GM12872 (cell line): ENCODE results near the gene DICER1.

Experiments used
- CTCF ChIP-seq: IDR thresholded peaks from 3 replicates; pipeline ENCODE4 v1.5.1; 2011; ENCODE audit warnings: low read depth, mild to moderate bottlenecking, low read length, moderate library complexity; ENCODE audit not compliant: insufficient read depth

DICER1 gene

GRCh38 chr14:95164506-95164905 is 7.2 kb upstream of the DICER1 start:
- no peak for TF ChIP-seq CTCF

- no peak for TF ChIP-seq CTCF
Observed at GRCh38 chr14:95163666-95164065, 6.3 kb upstream of the DICER1 start.

- TF ChIP-seq CTCF: no peak
Observed at GRCh38 chr14:95163132-95163531, 5.8 kb upstream of the DICER1 start.

GRCh38 chr14:95162641-95163040 is 5.3 kb upstream of the DICER1 start:
- no peak for TF ChIP-seq CTCF

GRCh38 chr14:95157048-95157326 is 342 bp downstream of the DICER1 start:
- no peak for TF ChIP-seq CTCF

GRCh38 chr14:95156161-95157047 is 925 bp downstream of the DICER1 start:
- no peak for TF ChIP-seq CTCF

GRCh38 chr14:95155045-95155444 is 2.3 kb downstream of the DICER1 start:
- no peak for TF ChIP-seq CTCF
